K562 (cell line): Measurements from ENCODE around the gene LIF. TPM values are rescaled to one million over a fixed set of nuclear protein-coding genes. Genes with fewer than 3 reads are reported as not detected.

ENCODE experiments used
- ATAC-seq: fragments of 200-7000 bp; cut with Tn5 transposase; 3 replicates; pipeline ENCODE4 v1.9.1; 2020; ENCODE audit warnings: moderate library complexity
- BruUV-seq: library from RNA; stranded (reverse); fragments of 400-500 nt; replicated peaks from 2 replicates; lab custom pipeline; 2021; lab: Mats Ljungman, UMichigan
- CTCF ChIA-PET: fragments of 300-600 bp; formaldehyde crosslinking; extraction: SDS; loops from one replicate; lab custom pipeline; 2021; ENCODE audit warnings: low intra/inter-chr PET ratio; lab: Yijun Ruan, JAX
- POLR2A ChIA-PET: fragments of 300-600, 350-650 bp; sonication (Branson Sonifier 250); formaldehyde crosslinking; extraction: SDS; loops from one replicate; lab custom pipeline; 2021; ENCODE audit warnings: antibody characterized with exemption, inconsistent platforms; lab: Yijun Ruan, JAX
- DNase-seq, 4 experiments: peaks; one replicate each; pipeline versions ENCODE4 v3.0.0 to v3.0.0-alpha.2; 2011 to 2018; ENCODE audit warnings: low spot score in 3 of 4, mixed read lengths in 3 of 4; ENCODE audit errors: extremely low read depth in 1 of 4
- FAIRE-seq: peaks from 2 replicates; lab custom pipeline; 2011; peaks lifted over from hg19 to GRCh38; lab: Jason Lieb, UNC
- H2AFZ ChIP-seq: 2 replicates; pipeline ENCODE4 v1.6.0; 2011; ENCODE audit warnings: low read depth, low read length, control low read depth, inconsistent platforms
- H3K27ac ChIP-seq: fragments of 200-600 bp; 3 replicates; pipeline ENCODE4 v1.8.0; 2011; ENCODE audit warnings: low read depth, mild to moderate bottlenecking, control low read depth, inconsistent platforms, low read length, moderate library complexity, mixed read lengths; ENCODE audit errors: extremely low read depth
- H3K27me3 ChIP-seq, 2 experiments: fragments of 300-600 bp in 1 of 2; 2 replicates in 1 of 2; 3 replicates in 1 of 2; pipeline versions ENCODE4 v1.6.0 to v1.8.0; 2011; ENCODE audit warnings: inconsistent platforms in 2 of 2, low read length in 2 of 2, mild to moderate bottlenecking in 1 of 2, mixed read lengths in 1 of 2, moderate library complexity in 1 of 2; ENCODE audit not compliant: control insufficient read depth in 2 of 2, insufficient read depth in 2 of 2
- H3K36me3 ChIP-seq: fragments of 300-600 bp; 3 replicates; pipeline ENCODE4 v1.8.0; 2011; ENCODE audit warnings: mild to moderate bottlenecking, low read length, inconsistent platforms; ENCODE audit not compliant: control insufficient read depth, insufficient read depth
- H3K4me1 ChIP-seq, 2 experiments: fragments of 200-600 bp in 1 of 2; replicated peaks in 1 of 2; 2 replicates in 1 of 2; 3 replicates in 1 of 2; pipeline versions ENCODE4 v1.5.1 to v1.8.0; 2011; ENCODE audit warnings: inconsistent platforms in 2 of 2, low read length in 2 of 2, mild to moderate bottlenecking in 1 of 2, mixed read lengths in 1 of 2, moderate library complexity in 1 of 2; ENCODE audit not compliant: control insufficient read depth in 2 of 2, insufficient read depth in 2 of 2
- H3K4me2 ChIP-seq: 2 replicates; pipeline ENCODE4 v1.6.1; 2011; ENCODE audit warnings: low read length, control low read depth, inconsistent platforms, mixed read lengths; ENCODE audit not compliant: insufficient read depth
- H3K4me3 ChIP-seq: fragments of 200-600 bp; sonication (generic), shearing (Covaris generic); 2 replicates; pipeline ENCODE4 v1.5.1; 2016; ENCODE audit warnings: control low read depth, inconsistent platforms
- H3K79me2 ChIP-seq: fragments of 200-600 bp; 3 replicates; pipeline ENCODE4 v1.8.0; 2011; ENCODE audit warnings: low read length, inconsistent platforms; ENCODE audit not compliant: control insufficient read depth, insufficient read depth
- H3K9ac ChIP-seq, 2 experiments: 2 replicates each; pipeline versions ENCODE4 v1.6.0 to v1.6.1; 2011; ENCODE audit warnings: low read depth in 2 of 2, low read length in 2 of 2, control low read depth in 1 of 2, inconsistent platforms in 1 of 2, mild to moderate bottlenecking in 1 of 2, mixed read lengths in 1 of 2; ENCODE audit not compliant: insufficient read depth in 1 of 2
- H3K9me1 ChIP-seq: one replicate; pipeline ENCODE4 v1.6.0; 2011; ENCODE audit warnings: inconsistent platforms, mild to moderate bottlenecking, low read length, moderate library complexity; ENCODE audit not compliant: control insufficient read depth, insufficient read depth
- H3K9me3 ChIP-seq: replicated peaks from 2 replicates; pipeline ENCODE4 v1.5.1; 2011; ENCODE audit warnings: low read depth, low read length, inconsistent platforms; ENCODE audit not compliant: control insufficient read depth, insufficient read depth
- H4K20me1 ChIP-seq: replicated peaks from 2 replicates; pipeline ENCODE4 v1.6.1; 2011; ENCODE audit warnings: low read length, inconsistent platforms, mixed read lengths; ENCODE audit not compliant: control insufficient read depth, insufficient read depth
- ADNP ChIP-seq: fragments of 200-800 bp; sonication (Bioruptor generic); IDR thresholded peaks from 2 replicates; pipeline ENCODE4 v1.6.1; 2016; ENCODE audit warnings: missing genetic modification characterization, missing compliant biosample characterization
- BCOR ChIP-seq: fragments of 450-650 bp; IDR thresholded peaks from 2 replicates; pipeline ENCODE4 v1.6.1; 2016
- RBM22 ChIP-seq: fragments of 200-400 bp; formaldehyde crosslinking; IDR thresholded peaks from 2 replicates; pipeline ENCODE4 v1.6.1; 2018; ENCODE audit warnings: low read length, low read depth; ENCODE audit not compliant: poor library complexity, severe bottlenecking
- TRIM24 ChIP-seq, 2 experiments: fragments of 450-650 bp; IDR thresholded peaks; 2 replicates each; pipeline ENCODE4 v1.6.1; 2016
- ZNF395 ChIP-seq: fragments of 200-800 bp; sonication (Bioruptor generic); IDR thresholded peaks from 2 replicates; pipeline ENCODE4 v1.6.1; 2017; ENCODE audit warnings: missing genetic modification characterization, missing compliant biosample characterization
- WGBS: fragments of 100-300 bp; shearing (Covaris generic); methylation state at CpG from one replicate; pipeline ENCODE4 v1.1.6; 2016; ENCODE audit warnings: low coverage, mixed read lengths; ENCODE audit not compliant: insufficient coverage; ENCODE audit errors: missing lambda C conversion rate; 5-methylcytosine and 5-hydroxymethylcytosine counted together
- in situ Hi-C: fragments of 300-500 bp; cut with MboI; formaldehyde crosslinking; loops from 4 replicates; pipeline ENCODE4 v1.15.0; 2018; ENCODE audit warnings: inconsistent platforms, mixed read lengths
- intact Hi-C: fragments of 100-400 bp; cut with micrococcal nuclease; formaldehyde crosslinking; loops from 2 replicates; pipeline ENCODE4 v1.14.2; 2022
- polyA plus RNA-seq, 8 experiments: library from polyadenylated mRNA; depleted of rRNA in 4 of 8; stranded (reverse) in 5 of 8; unstranded in 3 of 8; fragments of >200 nt; fragmentation: Nextera tagmentation in 2 of 8; fragmentation: Illumina TruSeq in 1 of 8; extraction: Ambion mirVana in 2 of 8; extraction: Trizol in 1 of 8; gene quantifications; 2 replicates each; pipeline versions ENCODE4 v1.2.1 to v1.2.3, GENCODE V29; 2011 to 2014; ENCODE audit warnings: inconsistent platforms in 1 of 8, missing spikeins in 1 of 8
- total RNA-seq, 7 experiments: library from RNA; depleted of rRNA in 6 of 7; stranded (reverse); fragments of >200 nt in 6 of 7; fragmentation: Illumina TruSeq in 2 of 7; extraction: Trizol in 2 of 7; gene quantifications; 2 replicates each; pipeline versions ENCODE4 v1.2.1 to v1.2.3, GENCODE V29; 2011 to 2021; ENCODE audit warnings: low replicate concordance in 1 of 7
- TF ChIP-seq, protein P1 (sequence below): fragments of 200-400 bp; formaldehyde crosslinking; IDR thresholded peaks from 2 replicates; pipeline ENCODE4 v1.6.1; 2017; ENCODE audit warnings: mild to moderate bottlenecking, low read depth, low read length, moderate library complexity

LIF gene
- total and polyA plus RNA-seq, 9 of the 15 experiments (the other 6 are each of a cell fraction or from before 2014, with no cell fraction given) = 0.05 to 0.39 (median 0.18) TPM; not detected in 3

DNA sequence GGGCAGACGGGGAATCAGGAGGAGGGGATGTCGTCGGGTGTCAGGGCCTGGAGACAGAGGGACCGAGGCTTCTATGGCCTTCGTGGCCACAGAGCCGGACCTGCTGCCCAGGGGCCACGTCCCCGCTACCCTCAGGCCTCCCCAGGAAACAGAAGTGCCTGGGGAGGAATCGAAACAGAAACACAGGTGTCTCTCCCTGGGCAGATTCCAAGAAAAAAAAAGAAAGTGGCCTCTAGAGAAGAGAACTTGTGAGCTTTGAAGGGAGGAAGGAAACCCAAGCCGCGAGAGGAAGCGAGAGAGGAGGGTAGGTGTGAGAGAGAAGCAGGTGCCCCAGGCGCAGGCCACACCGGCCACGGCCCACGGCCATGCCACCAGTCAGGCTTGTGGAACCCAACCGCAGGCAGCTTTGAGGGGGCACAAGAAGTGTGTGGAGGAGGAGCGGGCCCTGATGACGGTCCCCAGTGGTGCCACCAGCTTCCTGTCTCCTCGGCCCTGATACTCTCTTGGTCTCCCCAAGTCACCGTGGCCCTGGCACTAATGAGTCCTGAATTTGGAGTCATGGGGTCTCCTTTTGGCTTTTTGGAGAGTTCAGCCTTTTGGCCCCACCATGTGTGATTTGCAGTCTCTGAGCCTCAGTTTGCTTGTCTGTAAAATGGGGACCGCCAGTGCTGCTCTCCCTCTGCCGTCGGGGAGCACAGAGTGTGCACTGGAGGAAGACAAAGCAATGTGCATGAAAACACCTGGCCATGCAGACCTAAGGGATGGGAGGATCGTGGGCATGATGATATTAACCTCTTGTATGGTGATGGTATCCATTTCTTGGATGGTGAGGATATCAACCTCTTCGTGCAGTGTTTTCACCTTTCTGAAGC, 25.2 kb downstream of the LIF start:
- no TSS peak for BruUV-seq
- peaks cover 0 to 46% of the 10 kb centered on the region in 2 experiments; a peak in 2 of 5 replicates for H3K27me3 ChIP-seq
- no peaks in the 10 kb centered on the region for H3K36me3 ChIP-seq
- DNase-seq (no peak), FAIRE-seq (no peak), ATAC-seq (no peak)
- in situ Hi-C loops (no loop called here), intact Hi-C loops (no loop called here)
- no peaks in the 10 kb centered on the region for H3K9me3 ChIP-seq
- no peak overlapping the region for H3K4me2 ChIP-seq
- H3K27ac ChIP-seq = no peak overlapping the region
- ChIA-PET CTCF (no interaction called here), POLR2A (interaction anchor here (1.5 kb wide), 1 partner anchor 32 kb away, joined by 4 read pairs; no protein-coding TSS in a partner anchor)
- H3K4me1 ChIP-seq = peaks cover 17 to 33% of the 10 kb centered on the region in 2 experiments; a peak in 4 of 5 replicates
- 0 out of 2 replicates have a peak, but pooled peaks cover 3% of the 10 kb centered on the region for H4K20me1 ChIP-seq
- H2AFZ ChIP-seq = no peak overlapping the region
- H3K4me3 ChIP-seq = no peak overlapping the region
- 27% methylated on average over 13 of the region's 26 CpGs for WGBS
- no peaks in the 10 kb centered on the region for H3K79me2 ChIP-seq
- no peaks in the 10 kb centered on the region for H3K9me1 ChIP-seq
- TF ChIP-seq ADNP (tag) = peak; percentile 32; the same call in 1 of the 2 replicates
- no peak for TF ChIP-seq ZNF395 (CRISPR knock-in tag)
- no peak for TF ChIP-seq RBM22
- TF ChIP-seq BCOR = peak; percentile 55; the same call in 1 of the 2 replicates
- TF ChIP-seq, protein P1, sequence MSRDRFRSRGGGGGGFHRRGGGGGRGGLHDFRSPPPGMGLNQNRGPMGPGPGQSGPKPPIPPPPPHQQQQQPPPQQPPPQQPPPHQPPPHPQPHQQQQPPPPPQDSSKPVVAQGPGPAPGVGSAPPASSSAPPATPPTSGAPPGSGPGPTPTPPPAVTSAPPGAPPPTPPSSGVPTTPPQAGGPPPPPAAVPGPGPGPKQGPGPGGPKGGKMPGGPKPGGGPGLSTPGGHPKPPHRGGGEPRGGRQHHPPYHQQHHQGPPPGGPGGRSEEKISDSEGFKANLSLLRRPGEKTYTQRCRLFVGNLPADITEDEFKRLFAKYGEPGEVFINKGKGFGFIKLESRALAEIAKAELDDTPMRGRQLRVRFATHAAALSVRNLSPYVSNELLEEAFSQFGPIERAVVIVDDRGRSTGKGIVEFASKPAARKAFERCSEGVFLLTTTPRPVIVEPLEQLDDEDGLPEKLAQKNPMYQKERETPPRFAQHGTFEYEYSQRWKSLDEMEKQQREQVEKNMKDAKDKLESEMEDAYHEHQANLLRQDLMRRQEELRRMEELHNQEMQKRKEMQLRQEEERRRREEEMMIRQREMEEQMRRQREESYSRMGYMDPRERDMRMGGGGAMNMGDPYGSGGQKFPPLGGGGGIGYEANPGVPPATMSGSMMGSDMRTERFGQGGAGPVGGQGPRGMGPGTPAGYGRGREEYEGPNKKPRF = no peak
- TF ChIP-seq TRIM24 (IDR thresholded peaks at IDR 0.05) = no peak
- no peak overlapping the region for H3K9ac ChIP-seq
